T-helper 1 cell treated with Interleukin-12 subunit alpha and Interleukin-12 subunit beta and Interleukin-4 antibody, amounts not matched to agents 30 μg/mL and 1 μg/mL, for 36 hours (primary cell): ENCODE measurements around the gene FLAD1.
A peak's percentile ranks its signal among the peaks of the same experiment; 100 is the strongest.
"Not testable (repeated sequence)": the region's sequence is repeated elsewhere in the genome, so short reads cannot be mapped to it uniquely, and the experiment has no call there.

Experiments used
- H3K27ac Mint-ChIP-seq: one replicate; pipeline ENCODE4 v1.8.0; 2021; ENCODE audit warnings: mild to moderate bottlenecking, mixed read lengths
- H3K27me3 Mint-ChIP-seq: one replicate; pipeline ENCODE4 v1.8.0; 2021; ENCODE audit warnings: low read depth, mixed read lengths
- H3K36me3 Mint-ChIP-seq: one replicate; pipeline ENCODE4 v1.8.0; 2021; ENCODE audit warnings: low read depth, mixed read lengths
- H3K4me1 Mint-ChIP-seq: one replicate; pipeline ENCODE4 v1.8.0; 2021; ENCODE audit warnings: low read depth, mixed read lengths
- H3K4me3 Mint-ChIP-seq: one replicate; pipeline ENCODE4 v1.8.0; 2021; ENCODE audit warnings: mild to moderate bottlenecking, moderate library complexity, mixed read lengths
- H3K9me3 Mint-ChIP-seq: one replicate; pipeline ENCODE4 v1.8.0; 2021; ENCODE audit warnings: mixed read lengths

The FLAD1 gene

DNA sequence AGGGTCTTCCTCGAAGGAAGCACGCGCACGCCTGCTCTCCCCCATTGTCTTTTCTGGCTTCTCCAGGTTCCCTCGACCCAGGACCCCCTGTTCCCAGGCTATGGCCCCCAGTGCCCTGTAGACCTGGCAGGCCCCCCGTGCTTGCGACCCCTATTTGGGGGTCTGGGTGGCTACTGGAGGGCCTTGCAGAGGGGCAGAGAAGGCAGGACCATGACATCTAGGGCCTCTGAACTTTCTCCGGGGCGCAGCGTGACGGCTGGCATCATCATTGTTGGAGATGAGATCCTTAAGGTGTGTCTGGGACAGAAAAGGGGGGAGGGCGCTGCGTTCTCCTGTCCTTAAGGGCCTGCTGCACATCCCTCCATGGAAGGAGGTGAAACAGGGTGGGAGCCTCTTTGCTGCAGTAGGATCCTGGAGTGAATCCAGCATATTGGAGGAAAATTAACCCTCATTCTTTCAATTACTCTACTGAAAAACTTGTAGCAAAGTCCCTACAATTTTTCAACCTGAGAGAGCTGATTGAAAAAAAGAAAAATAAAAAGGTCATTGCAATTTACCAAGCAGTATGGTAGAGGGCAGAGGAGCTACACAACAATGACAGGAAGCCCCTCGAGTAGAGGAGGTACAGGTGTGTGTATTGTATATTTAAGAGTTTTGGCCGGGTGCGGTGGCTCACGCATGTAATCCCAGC lies 777 bp downstream of the FLAD1 start:
- Mint-ChIP-seq H3K9me3 (no peaks in the 10 kb centered on the region), H3K36me3 (peaks cover 16% of the 10 kb centered on the region), H3K27ac (peak overlapping the region; percentile 57), H3K27me3 (no peaks in the 10 kb centered on the region), H3K4me1 (peaks cover 17% of the 10 kb centered on the region), H3K4me3 (no peak overlapping the region)

DNA sequence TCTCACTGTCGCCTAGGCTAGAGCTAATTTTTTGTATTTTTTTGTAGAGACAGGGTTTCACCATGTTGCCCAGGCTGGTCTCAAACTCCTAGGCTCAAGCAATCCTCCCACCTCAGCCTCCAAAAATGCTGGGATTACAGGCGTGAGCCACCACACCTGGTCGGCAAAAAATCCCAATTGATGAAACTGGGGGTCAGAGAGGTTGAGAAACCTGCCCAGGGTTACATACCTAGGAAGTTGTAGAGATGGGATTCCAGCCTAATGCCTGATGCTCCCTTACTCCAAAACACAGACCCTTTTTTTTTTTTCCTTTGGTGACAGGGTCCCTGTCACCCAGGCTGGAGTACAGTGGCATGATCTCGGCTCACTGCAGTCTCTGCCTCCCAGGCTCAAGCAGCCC lies 3.6 kb downstream of the FLAD1 start:
- H3K4me1 Mint-ChIP-seq: peaks cover 18% of the 10 kb centered on the region
- not testable (repeated sequence) for H3K27me3 Mint-ChIP-seq, H3K9me3 Mint-ChIP-seq, H3K27ac Mint-ChIP-seq, H3K4me3 Mint-ChIP-seq
- H3K36me3 Mint-ChIP-seq: peaks cover 17% of the 10 kb centered on the region

DNA sequence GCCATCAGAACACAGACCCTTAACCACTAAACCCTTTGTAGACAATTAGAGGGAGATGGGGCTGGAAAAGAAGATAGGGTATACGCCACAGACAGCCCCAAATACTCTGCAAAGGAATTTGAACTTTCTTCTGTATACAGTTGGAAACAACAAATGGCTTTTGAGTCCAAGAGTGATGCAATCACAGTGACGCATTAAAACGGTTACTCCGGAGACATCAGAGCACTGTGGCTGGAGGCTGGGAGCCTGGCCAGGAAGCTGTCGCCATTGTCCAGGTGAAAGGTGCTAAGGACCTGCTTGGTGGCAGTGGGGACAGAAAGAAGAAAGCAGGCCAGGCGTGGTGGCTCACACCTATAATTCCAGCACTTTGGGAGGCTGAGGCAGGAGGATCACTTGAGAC lies 4.2 kb downstream of the FLAD1 start:
- Mint-ChIP-seq H3K4me1 (peaks cover 17% of the 10 kb centered on the region), H3K36me3 (peaks cover 17% of the 10 kb centered on the region), H3K27me3 (no peaks in the 10 kb centered on the region), H3K9me3 (no peaks in the 10 kb centered on the region), H3K4me3 (no peak overlapping the region), H3K27ac (no peak overlapping the region)

DNA sequence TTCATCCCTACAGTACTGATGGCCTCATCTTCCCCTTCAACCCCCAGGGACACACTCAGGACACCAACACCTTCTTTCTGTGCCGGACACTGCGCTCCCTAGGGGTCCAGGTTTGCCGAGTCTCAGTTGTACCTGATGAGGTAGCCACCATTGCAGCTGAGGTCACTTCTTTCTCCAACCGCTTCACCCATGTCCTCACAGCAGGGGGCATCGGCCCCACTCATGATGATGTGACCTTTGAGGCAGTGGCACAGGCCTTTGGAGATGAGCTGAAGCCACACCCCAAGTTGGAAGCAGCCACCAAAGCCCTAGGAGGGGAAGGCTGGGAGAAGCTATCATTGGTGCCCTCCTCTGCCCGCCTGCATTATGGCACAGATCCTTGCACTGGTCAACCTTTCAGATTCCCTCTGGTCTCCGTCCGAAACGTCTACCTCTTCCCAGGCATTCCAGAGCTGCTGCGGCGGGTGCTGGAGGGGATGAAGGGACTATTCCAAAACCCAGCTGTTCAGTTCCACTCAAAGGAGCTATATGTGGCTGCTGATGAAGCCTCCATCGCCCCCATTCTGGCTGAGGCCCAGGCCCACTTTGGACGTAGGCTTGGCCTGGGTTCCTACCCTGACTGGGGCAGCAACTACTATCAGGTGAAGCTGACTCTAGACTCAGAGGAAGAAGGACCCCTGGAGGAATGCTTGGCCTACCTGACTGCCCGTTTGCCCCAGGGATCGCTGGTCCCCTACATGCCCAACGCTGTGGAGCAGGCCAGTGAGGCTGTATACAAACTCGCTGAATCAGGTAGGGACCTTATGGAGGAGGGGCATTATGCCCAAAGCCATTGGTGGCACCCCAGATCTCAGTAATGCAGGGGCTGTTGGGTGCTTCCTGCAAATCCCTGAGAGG lies 5.2 kb downstream of the FLAD1 start:
- no peak overlapping the region for H3K4me3 Mint-ChIP-seq
- peaks cover 17% of the 10 kb centered on the region for H3K36me3 Mint-ChIP-seq
- no peaks in the 10 kb centered on the region for H3K27me3 Mint-ChIP-seq
- H3K9me3 Mint-ChIP-seq: no peaks in the 10 kb centered on the region
- no peak overlapping the region for H3K27ac Mint-ChIP-seq
- H3K4me1 Mint-ChIP-seq: peaks cover 15% of the 10 kb centered on the region

DNA sequence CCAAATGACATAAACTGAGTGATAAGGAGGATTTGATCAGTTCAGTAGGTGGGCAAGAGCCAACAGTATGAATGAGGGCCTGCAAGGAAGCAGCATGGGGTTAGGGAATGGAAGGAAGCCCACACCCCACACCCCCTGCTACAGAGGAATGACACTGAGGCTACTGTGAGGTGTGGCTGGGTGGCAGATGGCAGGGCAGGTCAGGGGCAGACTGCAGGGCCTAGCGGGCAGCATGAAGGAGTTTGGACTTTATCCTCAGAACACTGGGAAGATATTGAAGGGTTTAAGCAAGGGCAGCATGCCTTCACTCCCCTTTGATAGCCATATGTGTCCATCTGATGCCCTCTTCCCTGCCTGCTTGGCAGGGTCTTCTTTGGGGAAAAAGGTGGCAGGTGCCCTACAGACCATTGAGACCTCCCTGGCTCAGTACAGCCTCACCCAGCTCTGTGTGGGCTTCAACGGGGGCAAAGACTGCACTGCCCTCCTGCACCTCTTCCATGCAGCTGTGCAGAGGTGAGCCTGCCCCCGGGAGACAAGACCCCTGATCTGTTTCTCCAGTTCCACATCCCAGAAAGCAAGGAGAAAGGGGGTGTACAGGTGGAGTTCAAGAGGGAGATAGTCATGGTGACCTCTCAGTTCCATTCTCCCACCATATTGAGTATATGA lies 6.2 kb downstream of the FLAD1 start:
- Mint-ChIP-seq H3K9me3 (no peaks in the 10 kb centered on the region), H3K4me1 (peaks cover 10% of the 10 kb centered on the region), H3K4me3 (no peak overlapping the region), H3K36me3 (peaks cover 17% of the 10 kb centered on the region), H3K27ac (no peak overlapping the region), H3K27me3 (no peaks in the 10 kb centered on the region)

DNA sequence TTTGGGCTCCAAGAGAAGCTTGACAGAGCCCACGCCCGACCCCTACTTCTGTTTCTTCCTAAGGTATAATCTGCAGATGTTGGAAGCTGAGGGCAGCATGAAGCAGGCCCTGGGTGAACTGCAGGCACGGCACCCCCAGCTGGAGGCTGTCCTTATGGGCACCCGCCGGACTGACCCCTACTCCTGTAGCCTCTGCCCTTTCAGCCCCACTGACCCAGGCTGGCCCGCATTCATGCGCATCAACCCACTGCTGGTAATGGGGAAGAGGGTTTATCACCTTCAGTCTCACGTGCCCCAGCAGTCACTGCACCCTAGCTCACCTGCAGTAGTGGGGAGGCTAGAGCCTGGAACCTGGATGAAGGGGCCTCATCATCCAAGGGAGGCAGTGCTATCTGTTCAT lies 7.1 kb downstream of the FLAD1 start:
- H3K4me3 Mint-ChIP-seq: no peak overlapping the region
- peaks cover 17% of the 10 kb centered on the region for H3K36me3 Mint-ChIP-seq
- H3K9me3 Mint-ChIP-seq: no peaks in the 10 kb centered on the region
- H3K4me1 Mint-ChIP-seq: peaks cover 10% of the 10 kb centered on the region
- H3K27ac Mint-ChIP-seq: no peak overlapping the region
- H3K27me3 Mint-ChIP-seq: no peaks in the 10 kb centered on the region

DNA sequence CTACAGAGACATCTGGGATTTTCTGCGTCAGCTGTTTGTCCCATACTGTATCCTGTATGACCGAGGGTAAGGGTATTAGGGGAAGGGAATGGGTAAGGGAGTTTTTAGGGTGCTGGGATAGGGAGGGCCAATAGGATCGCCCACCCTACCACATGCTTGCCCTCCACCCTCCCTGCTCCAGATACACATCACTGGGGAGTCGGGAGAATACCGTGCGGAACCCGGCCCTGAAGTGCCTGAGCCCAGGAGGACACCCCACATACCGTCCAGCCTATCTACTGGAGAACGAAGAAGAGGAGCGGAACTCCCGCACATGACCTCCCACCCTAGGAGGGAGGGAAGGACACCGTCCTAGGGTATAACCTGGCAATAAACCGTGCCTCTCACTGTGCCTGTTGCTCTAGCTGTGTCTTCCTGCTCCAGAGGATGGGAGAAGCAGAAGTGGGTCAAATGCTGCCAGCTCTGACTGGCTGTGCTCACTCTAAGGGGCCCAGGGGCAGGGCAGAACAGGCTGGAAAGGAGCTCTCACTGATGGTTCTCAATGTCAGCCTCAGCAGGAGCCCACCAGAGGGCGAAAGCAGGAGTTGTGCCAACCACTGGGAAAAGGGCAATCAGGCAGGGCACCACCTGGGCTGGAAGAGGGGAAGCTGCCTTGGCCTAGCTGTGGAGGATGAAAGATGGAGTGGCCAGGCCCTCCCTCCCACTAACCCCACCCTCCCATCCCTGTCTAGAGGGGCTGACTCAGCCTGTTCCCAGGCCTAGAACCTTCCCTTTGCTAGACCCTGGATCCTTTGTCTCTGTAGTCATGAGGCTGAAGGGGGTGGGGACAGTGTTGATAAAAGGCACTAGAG lies 9.8 kb downstream of the FLAD1 start:
- no peak overlapping the region for H3K27ac Mint-ChIP-seq
- H3K4me1 Mint-ChIP-seq: peaks cover 16% of the 10 kb centered on the region
- H3K36me3 Mint-ChIP-seq: peaks cover 17% of the 10 kb centered on the region
- no peak overlapping the region for H3K4me3 Mint-ChIP-seq
- H3K27me3 Mint-ChIP-seq: no peaks in the 10 kb centered on the region
- H3K9me3 Mint-ChIP-seq: no peaks in the 10 kb centered on the region

DNA sequence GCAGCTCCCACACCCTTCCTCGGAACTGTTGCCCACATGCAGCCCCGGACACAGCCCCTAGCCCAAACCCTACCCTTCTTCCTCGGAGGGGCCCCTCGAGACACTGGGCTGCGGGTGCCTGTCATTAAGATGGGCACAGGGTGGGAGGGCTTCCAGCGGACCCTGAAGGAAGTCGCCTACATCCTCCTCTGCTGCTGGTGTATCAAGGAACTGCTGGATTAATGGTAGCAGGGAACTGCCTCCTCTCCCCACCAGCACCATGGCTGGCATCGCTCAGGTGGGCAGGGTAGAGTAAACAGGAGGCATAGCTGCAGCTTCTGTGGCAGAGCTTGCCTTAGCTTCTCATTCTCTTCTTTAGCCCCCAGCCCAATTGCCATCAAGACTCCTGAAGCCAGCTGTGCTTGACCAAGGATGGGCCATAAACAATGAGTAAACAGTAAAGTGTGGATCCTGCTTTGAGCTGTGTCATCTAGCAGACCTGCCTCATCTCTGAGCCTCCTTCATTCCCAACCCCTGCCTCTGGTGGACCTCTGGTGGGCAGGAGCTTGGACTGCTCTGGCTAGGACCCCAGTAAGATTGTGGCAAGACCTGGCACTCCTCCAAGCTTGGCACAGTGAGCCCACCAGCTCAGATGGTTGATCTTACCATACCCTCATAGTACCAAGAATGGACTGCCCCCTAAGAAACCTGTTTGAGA lies 10.6 kb downstream of the FLAD1 start, which contains the start of gene LENEP:
LENEP (plus strand) TSS at position 15 of the 697 bp plus-strand sequence; CDS start at position 37, 22 bp downstream.
- Mint-ChIP-seq H3K36me3 (peaks cover 12% of the 10 kb centered on the region), H3K9me3 (no peaks in the 10 kb centered on the region), H3K27me3 (no peaks in the 10 kb centered on the region), H3K4me1 (peaks cover 21% of the 10 kb centered on the region), H3K4me3 (no peak within 1 kb of the TSS), H3K27ac (no peak within 1 kb of the TSS)

DNA sequence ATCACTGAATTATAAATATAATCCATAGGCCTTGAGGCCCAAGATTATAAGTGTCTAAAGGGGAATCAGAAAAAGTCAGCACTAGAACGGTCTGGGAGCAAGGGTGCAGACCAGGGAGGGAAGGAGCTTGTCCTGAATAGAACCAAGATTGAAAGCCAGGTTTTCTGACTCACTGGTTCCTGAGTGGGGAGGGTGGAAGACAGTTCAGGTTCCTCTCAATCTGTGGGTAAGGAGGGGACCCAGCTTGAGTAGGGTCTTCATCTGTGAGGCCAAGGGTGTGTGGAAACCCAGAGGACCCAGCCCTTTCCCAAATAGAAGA lies 11.1 kb downstream of the FLAD1 start:
- no peak overlapping the region for H3K27ac Mint-ChIP-seq
- peaks cover 22% of the 10 kb centered on the region for H3K4me1 Mint-ChIP-seq
- no peaks in the 10 kb centered on the region for H3K9me3 Mint-ChIP-seq
- H3K4me3 Mint-ChIP-seq: no peak overlapping the region
- H3K27me3 Mint-ChIP-seq: no peaks in the 10 kb centered on the region
- peaks cover 8% of the 10 kb centered on the region for H3K36me3 Mint-ChIP-seq

DNA sequence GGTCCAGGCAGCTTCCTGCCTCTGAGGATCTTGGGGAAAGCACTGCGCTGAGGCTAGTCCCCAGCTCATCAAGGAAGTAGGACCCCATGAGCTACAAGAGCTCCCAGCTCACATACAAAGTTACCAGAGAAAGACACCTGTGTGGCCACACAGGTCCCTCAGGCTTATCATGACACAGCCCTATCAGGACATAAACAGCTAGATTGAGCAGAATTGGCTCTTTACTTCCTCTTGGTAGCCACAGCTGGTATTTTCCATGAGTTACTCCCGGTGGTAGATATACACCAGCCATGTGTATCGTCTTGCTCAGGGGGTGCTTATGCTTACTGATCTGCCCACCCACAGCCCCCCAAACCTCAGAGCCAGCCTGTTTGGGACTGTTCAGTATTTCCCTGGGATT lies 11.4 kb downstream of the FLAD1 start:
- Mint-ChIP-seq H3K27ac (no peak overlapping the region), H3K9me3 (no peaks in the 10 kb centered on the region), H3K4me3 (no peak overlapping the region), H3K4me1 (peaks cover 21% of the 10 kb centered on the region), H3K36me3 (peaks cover 5% of the 10 kb centered on the region), H3K27me3 (no peaks in the 10 kb centered on the region)

DNA sequence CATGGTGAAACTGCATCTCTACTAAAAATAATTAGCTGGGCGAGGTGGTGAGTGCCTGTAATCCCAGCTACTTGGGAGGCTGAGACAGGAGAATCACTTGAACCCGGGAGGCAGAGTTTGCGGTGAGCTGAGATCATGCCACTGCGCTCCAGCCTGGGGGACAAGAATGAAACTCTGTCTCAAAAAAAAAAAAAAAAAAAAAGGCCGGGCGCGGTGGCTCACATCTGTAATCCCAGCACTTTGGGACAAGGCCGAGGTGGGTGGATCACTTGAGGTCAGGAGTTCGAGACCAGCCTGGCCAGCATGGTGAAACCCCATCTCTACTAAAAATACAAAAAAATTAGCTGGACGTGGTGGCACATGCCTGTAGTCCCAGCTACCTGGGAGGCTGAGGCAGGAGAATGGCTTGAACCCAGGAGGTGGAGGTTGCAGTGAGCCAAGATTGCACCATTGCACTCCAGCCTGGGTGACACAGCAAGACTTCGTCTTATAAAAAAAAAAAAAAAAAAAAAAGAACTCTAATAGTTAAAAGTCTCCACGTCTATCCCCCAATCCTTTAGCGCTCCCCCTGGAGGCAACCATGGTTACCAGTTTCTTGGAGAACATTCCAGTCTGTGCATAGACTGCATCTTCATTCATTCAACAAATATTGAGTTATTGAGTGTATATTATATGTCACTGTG lies 12.3 kb downstream of the FLAD1 start:
- H3K4me3 Mint-ChIP-seq, H3K36me3 Mint-ChIP-seq, H3K27me3 Mint-ChIP-seq, H3K9me3 Mint-ChIP-seq: not testable (repeated sequence)
- Mint-ChIP-seq H3K4me1 (peaks cover 26% of the 10 kb centered on the region), H3K27ac (peak overlapping the region; percentile 28)

DNA sequence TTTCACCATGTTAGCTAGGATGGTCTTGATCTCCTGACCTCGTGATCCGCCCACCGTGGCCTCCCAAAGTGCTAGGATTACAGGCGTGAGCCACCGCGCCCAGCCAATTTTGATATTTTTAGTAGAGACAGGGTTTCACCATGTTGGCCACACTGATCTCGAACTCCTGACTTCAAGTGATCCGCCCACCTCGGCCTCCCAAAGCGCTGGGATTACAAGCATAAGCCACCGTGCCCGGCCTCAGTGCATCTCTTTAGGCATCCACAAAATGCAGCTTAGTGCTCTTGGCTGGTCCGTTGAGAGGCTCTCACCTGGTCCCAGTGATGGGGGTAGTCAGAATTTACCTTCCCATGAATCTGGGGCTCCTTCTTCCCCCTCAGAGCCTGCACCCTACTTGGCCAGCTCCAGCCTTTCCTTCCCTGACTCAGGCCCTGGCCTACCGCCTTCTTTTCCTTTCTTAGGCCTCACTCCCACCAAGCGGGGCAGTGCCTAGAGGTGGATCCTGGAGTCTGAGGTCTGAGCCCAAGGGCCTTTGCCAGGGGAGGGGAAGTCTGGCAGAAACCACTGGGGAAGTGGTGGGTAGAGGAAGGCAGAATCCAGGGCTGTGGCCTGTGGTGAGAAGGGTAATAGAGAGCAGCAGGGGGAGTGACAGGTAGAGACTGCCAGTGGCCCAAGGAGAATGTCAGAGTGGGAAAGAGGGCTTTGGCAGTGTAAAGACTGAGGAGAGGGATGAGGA lies 14.0 kb downstream of the FLAD1 start:
- Mint-ChIP-seq H3K4me1 (peaks cover 26% of the 10 kb centered on the region), H3K9me3 (no peaks in the 10 kb centered on the region), H3K27ac (peak overlapping the region; percentile 47), H3K27me3 (no peaks in the 10 kb centered on the region), H3K4me3 (peak overlapping the region; percentile 49), H3K36me3 (no peaks in the 10 kb centered on the region)
